ENCODE data around the gene PRPH. TPM values are rescaled to one million over a fixed set of nuclear protein-coding genes. Genes with fewer than 3 reads are reported as not detected.
"Not testable (repeated sequence)": the region's sequence is repeated elsewhere in the genome, so short reads cannot be mapped to it uniquely, and the experiment has no call there.

Gene PRPH
- total RNA-seq, 1 experiment from 2014 or later = 5.1 TPM

DNA sequence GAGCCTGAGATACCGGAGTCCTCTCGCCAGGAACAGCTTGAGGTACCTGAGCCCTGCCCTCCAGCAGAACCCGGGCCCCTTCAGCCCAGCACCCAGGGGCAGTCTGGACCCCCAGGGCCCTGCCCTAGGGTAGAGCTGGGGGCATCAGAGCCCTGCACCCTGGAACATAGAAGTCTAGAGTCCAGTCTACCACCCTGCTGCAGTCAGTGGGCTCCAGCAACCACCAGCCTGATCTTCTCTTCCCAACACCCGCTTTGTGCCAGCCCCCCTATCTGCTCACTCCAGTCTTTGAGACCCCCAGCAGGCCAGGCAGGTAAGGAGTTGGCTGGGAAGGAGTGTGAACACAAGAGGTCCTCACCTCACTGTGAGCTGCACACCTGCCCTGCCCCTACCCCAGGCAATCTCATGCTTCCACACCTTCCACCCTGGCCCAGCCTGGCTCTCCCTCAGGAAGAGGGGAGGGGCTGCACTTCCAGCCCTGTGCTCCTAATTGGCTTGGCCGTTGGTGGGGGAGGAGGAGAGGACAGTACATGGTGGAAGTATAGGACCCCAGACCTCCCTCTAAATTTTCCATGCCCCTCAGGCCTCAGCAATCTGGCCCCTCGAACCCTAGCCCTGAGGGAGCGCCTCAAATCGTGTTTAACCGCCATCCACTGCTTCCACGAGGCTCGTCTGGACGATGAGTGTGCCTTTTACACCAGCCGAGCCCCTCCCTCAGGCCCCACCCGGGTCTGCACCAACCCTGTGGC lies 35.9 kb downstream of the PRPH start:
- DNase-seq = peak; percentile 44
- peaks cover 37% of the 10 kb centered on the region for H3K27me3 ChIP-seq (ENCODE audit: control insufficient read depth, insufficient read depth, low read length)
- no peak overlapping the region for H3K4me3 ChIP-seq (ENCODE audit: insufficient read depth, low read depth, low read length)
- peaks cover 29% of the 10 kb centered on the region for H3K36me3 ChIP-seq (replicated peaks; ENCODE audit: control insufficient read depth, insufficient read depth, low read length)

DNA sequence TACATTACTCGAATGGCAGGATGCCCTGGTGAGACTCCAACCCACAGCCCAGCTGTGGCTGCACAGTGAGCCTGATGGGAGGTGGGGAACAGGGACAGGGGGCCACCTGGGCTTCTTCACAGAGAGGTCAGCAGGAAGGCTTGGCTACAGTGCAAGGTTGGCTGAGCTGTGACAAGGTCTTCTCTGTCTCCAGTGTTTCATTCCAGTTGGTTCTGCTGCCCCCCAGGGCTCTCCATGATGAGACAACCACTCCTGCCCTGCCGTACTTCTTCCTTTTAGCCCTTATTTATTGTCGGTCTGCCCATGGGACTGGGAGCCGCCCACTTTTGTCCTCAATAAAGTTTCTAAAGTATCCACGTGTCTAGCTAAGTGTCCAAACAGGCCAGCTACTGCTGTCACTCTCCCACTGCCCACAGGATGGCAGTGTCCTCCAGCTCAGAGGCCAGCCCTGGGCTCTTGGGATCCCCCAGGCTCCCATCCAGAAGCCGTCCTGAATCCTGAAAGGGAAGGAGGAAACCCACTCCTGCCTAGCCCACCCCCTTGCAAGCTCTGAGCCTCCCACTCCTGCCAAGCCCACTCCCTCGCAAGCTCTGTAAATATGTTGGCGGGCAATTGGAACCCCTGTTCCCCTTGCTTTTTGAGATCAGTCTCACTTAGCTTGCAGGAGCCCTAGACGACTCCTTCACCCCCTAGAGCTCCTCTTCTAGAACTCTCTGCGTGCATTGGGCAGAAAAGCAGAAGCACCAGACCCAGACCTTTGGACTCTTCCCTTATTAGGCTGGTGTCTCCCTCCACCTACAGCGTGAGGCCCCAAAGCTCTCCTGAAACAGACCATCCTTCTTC lies 36.7 kb downstream of the PRPH start:
- Histone ChIP-seq H3K27me3 (ENCODE audit: control insufficient read depth, insufficient read depth, low read length) (peaks cover 45% of the 10 kb centered on the region), H3K4me3 (ENCODE audit: insufficient read depth, low read depth, low read length) (no peak overlapping the region), H3K36me3 (replicated peaks; ENCODE audit: control insufficient read depth, insufficient read depth, low read length) (peaks cover 26% of the 10 kb centered on the region)
- DNase-seq = peak; percentile 94

DNA sequence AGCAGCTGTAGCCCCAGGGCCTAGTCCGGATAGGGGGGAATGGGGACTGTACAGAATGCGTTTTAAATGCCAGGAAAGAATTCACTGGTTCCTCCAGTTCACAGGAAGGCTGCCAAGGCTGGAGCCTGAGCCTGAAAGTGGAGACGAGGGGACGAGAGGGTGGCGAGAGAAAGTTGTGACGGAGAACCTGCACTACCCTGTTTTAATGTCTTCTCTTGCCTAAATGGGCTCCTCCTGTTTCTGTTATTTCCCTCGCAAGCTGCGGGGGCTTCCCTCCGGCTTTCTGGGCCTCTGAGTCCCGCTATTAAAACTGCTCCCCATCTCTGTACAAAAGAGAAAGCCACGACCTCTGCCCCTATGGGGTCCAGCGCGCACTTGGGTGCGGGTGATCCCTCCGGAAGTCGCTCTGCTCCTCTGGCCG lies 37.5 kb downstream of the PRPH start:
- Histone ChIP-seq H3K4me3 (ENCODE audit: insufficient read depth, low read depth, low read length) (no peak overlapping the region), H3K36me3 (replicated peaks; ENCODE audit: control insufficient read depth, insufficient read depth, low read length) (peaks cover 19% of the 10 kb centered on the region), H3K27me3 (ENCODE audit: control insufficient read depth, insufficient read depth, low read length) (peaks cover 52% of the 10 kb centered on the region)
- DNase-seq = no peak

DNA sequence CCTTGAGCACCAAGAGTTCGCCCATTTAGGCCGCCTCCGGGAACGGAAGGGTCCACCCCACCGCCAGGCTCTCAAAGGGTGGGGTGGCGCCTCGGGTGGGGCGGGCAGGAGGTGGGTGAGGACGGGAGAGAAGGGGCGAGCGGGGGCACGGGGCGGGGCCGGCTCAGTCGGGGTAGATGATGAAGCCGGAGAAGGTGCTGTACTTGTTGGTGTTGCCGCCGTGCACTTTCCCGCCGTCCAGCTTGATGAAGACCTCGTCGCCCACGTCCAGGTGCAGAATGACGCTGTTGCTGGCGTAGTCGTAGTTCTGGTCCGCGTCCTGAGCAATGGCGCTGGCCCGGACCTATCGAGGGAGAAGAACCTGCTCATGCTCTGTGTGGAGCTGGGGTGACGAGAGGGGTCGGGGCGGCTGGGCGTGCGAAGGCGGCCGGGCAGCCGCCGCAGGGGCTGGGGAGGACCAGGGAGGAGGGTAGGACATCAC lies 38.0 kb downstream of the PRPH start:
- Histone ChIP-seq H3K27me3 (ENCODE audit: control insufficient read depth, insufficient read depth, low read length) (peaks cover 57% of the 10 kb centered on the region), H3K36me3 (replicated peaks; ENCODE audit: control insufficient read depth, insufficient read depth, low read length) (peaks cover 17% of the 10 kb centered on the region), H3K4me3 (ENCODE audit: insufficient read depth, low read depth, low read length) (no peak overlapping the region)
- peak; percentile 81 for DNase-seq

DNA sequence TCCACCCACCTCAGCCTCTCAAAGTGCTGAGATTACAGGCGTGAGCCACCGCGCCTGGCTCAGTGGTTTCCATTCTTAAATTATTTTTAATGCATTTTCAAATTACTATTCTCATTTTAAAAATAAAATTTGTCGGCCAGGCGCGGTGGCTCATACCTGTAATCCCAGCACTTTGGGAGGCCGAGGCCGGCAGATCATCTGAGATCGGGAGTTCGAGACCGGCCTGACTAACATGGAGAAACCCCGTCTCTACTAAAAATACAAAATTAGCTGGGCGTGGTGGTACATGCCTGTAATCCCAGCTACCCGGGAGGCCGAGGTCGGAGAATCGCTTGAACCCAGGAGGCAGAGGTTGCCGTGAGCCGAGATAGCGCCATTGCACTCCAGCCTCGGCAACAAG lies 38.8 kb downstream of the PRPH start:
- peaks cover 65% of the 10 kb centered on the region for H3K27me3 ChIP-seq (ENCODE audit: control insufficient read depth, insufficient read depth, low read length)

DNA sequence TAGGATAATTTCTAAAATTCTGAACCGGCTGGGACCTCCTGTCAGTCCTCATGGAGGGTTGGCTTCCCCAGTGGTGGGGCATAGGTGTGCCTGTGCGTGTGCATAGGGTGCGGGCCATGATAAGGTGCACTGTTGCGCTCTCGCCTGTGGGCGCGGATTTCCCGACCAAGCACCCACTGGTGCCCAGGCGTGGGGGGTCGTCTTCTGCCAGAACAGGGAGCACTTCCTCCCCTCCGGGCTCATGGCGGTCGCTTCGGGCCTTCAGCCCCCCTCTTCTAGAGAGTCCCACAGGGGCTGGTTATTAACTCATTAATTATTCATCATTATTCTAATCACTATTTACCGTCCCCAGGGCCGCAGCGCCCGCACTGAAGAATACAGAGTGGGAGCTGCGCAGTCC lies 39.3 kb downstream of the PRPH start:
- no peak overlapping the region for H3K4me3 ChIP-seq (ENCODE audit: insufficient read depth, low read depth, low read length)
- H3K36me3 ChIP-seq (replicated peaks; ENCODE audit: control insufficient read depth, insufficient read depth, low read length) = peaks cover 15% of the 10 kb centered on the region
- peaks cover 70% of the 10 kb centered on the region for H3K27me3 ChIP-seq (ENCODE audit: control insufficient read depth, insufficient read depth, low read length)
- peak; percentile 40 for DNase-seq

More for the DNA sequence above, 38.8 kb downstream of the PRPH start:
- not testable (repeated sequence) for H3K4me3 ChIP-seq (ENCODE audit: insufficient read depth, low read depth, low read length); DNase-seq
- peaks cover 17% of the 10 kb centered on the region for H3K36me3 ChIP-seq (replicated peaks; ENCODE audit: control insufficient read depth, insufficient read depth, low read length)

DNA sequence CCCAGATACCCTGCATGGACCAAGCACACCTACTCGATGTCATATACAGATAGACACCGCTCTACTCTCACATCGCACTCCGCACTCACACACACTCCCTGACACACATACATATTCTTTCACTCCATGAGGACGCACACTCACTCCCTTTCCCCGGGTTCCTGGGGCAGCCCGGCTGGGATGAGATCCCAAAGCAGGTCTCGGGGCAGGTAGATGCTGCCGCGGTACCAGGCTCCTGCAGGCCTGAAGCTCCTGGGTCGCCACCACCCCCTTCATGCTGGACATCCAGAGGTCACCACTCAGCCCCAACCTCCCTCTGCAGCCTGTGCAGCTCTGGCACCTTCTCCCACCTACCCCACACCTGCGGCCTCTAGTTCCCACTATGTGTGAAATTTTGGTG lies 39.7 kb downstream of the PRPH start:
- Histone ChIP-seq H3K27me3 (ENCODE audit: control insufficient read depth, insufficient read depth, low read length) (peaks cover 74% of the 10 kb centered on the region), H3K4me3 (ENCODE audit: insufficient read depth, low read depth, low read length) (no peak overlapping the region), H3K36me3 (replicated peaks; ENCODE audit: control insufficient read depth, insufficient read depth, low read length) (peaks cover 11% of the 10 kb centered on the region)
- DNase-seq = peak; percentile 55

DNA sequence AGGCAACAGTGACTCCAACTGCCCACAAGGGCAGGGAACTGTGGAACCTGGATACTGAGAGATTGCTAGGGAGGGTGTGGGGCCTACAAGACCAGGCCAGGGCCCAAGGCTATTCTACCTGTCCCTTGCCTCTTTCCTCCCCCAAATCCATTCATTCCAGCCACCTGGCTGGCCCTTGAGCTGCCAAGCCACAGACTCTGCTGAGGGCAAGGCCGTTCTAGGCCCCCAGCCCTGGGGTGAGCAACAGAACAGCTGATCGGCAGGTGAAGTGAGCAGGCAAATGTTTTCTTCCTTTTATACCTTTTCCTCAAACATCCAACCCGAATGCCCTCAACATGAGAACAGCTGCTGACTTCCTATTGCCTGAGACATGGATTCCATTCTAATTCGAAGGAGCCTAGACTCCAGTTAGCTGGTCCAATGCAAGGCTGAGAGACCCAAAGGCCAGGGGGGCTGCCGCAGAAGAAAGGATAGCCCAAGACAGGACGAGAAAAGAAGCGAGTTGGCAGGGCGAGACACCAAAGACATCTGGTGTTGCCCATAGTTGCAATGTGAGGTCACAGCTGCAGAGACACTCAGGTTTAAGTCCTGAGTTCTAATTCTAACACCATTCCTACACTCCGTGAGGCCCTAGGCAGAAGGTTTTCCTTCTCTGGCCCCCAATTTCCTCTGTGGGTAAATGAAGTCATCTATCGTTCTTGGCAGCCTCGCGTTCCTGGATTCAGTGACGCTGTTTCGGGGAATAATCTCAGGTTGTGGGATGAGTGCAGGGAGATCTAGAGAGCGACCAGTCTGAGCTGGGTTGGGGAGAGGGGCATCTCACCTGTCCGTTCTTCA lies 40.4 kb downstream of the PRPH start:
- peaks cover 81% of the 10 kb centered on the region for H3K27me3 ChIP-seq (ENCODE audit: control insufficient read depth, insufficient read depth, low read length)
- peak; percentile 48 for DNase-seq

DNA sequence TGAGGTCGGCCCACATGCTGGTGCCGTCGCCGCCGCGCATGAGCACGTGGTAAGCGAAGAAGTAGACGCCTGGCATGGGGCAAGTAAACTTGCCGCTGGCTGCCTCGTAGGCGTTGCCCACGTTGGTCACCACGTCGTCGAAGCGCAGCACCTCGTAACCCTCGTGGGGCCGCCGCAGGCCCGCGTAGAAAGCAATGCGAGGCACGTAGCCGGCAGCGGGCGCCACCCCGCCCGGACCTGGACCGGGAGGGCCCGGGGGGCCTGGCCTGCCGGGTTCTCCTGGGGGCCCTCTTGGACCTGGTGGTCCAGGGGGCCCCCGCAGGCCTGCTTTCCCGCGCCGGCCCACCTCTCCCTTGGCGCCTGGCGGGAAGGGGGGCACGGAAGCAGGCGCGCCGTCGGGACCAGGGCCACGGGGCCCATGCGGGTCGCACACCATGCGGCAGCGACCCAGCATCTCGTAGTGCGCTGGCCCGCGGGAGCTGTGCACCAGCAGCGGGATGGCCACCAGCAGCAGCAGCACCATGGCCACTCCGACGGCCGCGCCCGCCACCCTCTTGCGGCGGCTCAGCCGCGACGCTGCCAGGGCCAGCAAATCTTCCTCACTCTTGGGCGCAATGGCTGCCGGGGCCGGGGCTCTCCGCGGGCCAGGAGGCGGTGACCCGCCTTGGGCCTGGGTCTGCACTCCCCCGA lies 41.2 kb downstream of the PRPH start:
- peaks cover 88% of the 10 kb centered on the region for H3K27me3 ChIP-seq (ENCODE audit: control insufficient read depth, insufficient read depth, low read length)
- peaks cover 2% of the 10 kb centered on the region for H3K36me3 ChIP-seq (replicated peaks; ENCODE audit: control insufficient read depth, insufficient read depth, low read length)
- DNase-seq = peak; percentile 79
- H3K4me3 ChIP-seq (ENCODE audit: insufficient read depth, low read depth, low read length) = peak overlapping the region; percentile 43

More for the DNA sequence above, 40.4 kb downstream of the PRPH start:
- no peak overlapping the region for H3K4me3 ChIP-seq (ENCODE audit: insufficient read depth, low read depth, low read length)
- H3K36me3 ChIP-seq (replicated peaks; ENCODE audit: control insufficient read depth, insufficient read depth, low read length) = peaks cover 5% of the 10 kb centered on the region

DNA sequence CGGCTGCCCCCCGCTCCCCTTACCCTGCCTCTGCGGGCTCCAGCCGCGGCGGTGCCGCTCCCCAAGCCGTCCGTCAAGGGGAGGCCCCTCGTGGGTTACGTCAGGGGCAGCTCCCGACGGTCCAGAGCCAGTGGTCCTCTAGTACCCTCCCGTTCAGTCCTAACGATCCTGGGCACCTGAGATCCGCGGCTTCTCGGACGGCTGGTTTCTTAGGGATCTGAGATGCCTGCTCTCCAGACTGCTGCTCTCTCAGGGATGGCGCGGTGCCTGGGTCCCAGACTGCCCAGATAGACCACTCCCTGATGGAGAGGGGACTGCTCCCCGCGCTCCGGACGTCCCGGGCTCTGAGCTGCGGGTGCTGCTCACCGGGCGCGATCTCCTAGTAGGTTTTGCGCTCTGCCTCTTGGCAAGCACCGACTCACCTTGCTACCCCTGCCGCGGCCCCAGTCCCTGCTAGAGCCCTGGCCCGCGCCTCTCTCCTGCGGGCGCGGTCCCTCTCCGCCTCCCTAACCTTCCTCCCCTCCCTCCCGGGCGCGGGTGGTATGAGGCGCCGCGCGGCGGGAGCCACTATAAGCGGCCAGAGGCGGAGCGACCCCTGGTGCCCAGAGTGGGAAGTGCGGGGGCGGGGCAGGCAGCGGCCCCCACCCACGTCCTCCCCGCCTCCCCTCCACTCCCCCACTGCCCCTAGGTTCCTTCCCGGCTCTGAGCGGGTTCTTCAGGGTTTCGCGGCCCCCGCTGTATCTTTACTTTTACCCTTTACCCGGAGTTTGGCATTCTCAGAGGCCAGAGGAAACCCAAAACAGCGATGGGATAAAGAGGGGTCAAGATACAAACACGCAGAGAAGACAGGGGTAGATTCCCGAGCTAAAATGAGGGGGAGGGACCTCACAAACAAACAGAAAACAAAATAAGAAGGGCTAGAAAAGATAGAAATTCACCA lies 42.0 kb downstream of the PRPH start, which contains the start of gene C1QL4:
C1QL4 (minus strand) TSS at position 544 of the 940 bp plus-strand sequence. CDS start 711 bp downstream, outside the sequence.
- DNase-seq = peak; percentile 99
- H3K36me3 ChIP-seq (replicated peaks; ENCODE audit: control insufficient read depth, insufficient read depth, low read length) = no peaks in the 10 kb centered on the region

DNA sequence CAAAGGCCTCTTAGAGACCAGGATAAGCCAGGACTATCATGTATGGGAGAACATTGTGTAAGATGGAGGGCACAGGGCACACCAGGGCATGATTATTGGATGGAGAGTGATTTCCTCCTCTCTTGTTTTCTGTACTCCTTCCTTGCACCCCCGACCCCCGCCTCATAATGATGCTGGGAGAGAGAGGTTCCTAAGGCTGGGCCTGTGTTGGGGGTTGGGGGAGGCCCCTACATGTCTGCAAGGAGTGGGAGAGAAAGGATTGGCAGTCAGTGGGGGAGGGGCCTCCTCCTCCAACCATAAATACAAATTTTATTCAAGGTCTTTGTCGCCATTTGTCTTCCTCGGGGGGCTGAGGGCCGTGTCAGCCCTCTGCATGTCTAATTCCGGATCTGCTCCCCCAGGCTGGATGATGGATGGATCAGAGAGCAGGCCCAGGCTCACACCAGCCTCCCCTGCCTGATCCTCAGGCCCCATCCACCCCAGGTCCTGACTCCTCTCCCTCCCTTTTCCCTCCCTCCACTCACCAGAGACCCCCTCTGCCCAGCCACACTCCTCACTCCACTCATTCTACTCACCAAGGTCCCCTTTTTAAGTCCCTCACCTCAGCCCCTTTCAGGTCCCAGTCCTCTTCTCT lies 44.0 kb downstream of the PRPH start:
- DNase-seq = no peak
- Histone ChIP-seq H3K27me3 (ENCODE audit: control insufficient read depth, insufficient read depth, low read length) (peaks cover 96% of the 10 kb centered on the region), H3K4me3 (ENCODE audit: insufficient read depth, low read depth, low read length) (no peak overlapping the region), H3K36me3 (replicated peaks; ENCODE audit: control insufficient read depth, insufficient read depth, low read length) (no peaks in the 10 kb centered on the region)

More for the DNA sequence above, 42.0 kb downstream of the PRPH start, which contains the start of gene C1QL4:
- H3K27me3 ChIP-seq (ENCODE audit: control insufficient read depth, insufficient read depth, low read length) = peaks cover 95% of the 10 kb centered on the region
- H3K4me3 ChIP-seq (ENCODE audit: insufficient read depth, low read depth, low read length) = peak within 1 kb of the TSS; percentile 43

DNA sequence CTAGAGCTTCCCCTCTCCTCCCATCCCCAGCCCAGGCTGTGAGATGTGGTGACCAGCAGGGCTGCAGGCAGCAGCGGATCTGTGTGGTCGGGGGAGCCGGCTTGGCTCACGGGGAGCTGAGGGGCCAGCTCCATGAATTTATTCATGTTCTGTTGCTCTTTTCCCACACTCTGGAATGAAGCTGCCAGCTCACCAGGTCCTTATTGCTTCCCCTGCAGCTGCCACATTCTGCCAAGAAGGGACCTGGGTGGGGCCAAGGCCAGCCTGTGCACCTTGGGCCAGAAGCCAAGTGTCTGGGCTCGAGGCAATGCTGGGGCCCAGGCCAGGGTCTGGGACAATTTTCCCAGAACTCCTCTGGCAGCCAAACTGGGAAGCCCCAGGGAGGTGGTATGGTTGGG lies 44.5 kb downstream of the PRPH start:
- peak; percentile 79 for DNase-seq
- H3K27me3 ChIP-seq (ENCODE audit: control insufficient read depth, insufficient read depth, low read length) = peaks cover 97% of the 10 kb centered on the region
- no peak overlapping the region for H3K4me3 ChIP-seq (ENCODE audit: insufficient read depth, low read depth, low read length)
- H3K36me3 ChIP-seq (replicated peaks; ENCODE audit: control insufficient read depth, insufficient read depth, low read length) = no peaks in the 10 kb centered on the region

All from H7 (cell line).